Measurements from ENCODE around the gene CCDC91. TPM values are rescaled to one million over a fixed set of nuclear protein-coding genes. Genes with fewer than 3 reads are reported as not detected.

CCDC91 gene
- polyA plus RNA-seq, 1 donor (not counting 4 experiments of a cell fraction or from before 2014, with no cell fraction given), result 26.5 TPM

DNA sequence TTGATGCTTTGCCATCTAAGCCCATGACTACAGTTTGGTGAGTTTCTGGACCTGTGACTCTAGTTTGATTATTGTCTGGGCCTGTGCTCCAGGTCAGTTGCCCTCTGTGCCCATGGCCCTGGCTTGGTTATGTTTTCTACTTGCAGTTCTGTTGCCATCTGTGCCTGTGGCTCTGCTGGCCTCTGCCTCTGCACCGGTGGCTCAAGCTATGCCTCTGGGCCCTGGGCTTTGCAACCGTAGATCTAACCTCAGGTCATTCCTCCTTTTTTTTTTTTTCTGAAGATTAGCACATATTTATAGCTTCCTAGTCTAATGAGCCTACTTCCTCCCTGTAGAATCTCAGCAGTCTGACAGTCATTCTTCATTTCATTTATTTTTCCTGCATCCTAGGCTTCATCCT is 161.2 kb downstream of the CCDC91 start:
- H3K4me3 ChIP-seq (ENCODE audit: control insufficient read depth in 2 of 3, extremely low read depth in 1 of 3, insufficient read depth in 2 of 3, low read depth in 1 of 3, low read length in 3 of 3), result no peak overlapping the region
- no peaks in the 10 kb centered on the region for H4K20me1 ChIP-seq (ENCODE audit: control insufficient read depth, extremely low read depth, insufficient read depth, low read length)
- TF ChIP-seq EZH2 (IDR thresholded peaks at IDR 0.05; ENCODE audit: low read length), result no peak
- TF ChIP-seq, protein P1, sequence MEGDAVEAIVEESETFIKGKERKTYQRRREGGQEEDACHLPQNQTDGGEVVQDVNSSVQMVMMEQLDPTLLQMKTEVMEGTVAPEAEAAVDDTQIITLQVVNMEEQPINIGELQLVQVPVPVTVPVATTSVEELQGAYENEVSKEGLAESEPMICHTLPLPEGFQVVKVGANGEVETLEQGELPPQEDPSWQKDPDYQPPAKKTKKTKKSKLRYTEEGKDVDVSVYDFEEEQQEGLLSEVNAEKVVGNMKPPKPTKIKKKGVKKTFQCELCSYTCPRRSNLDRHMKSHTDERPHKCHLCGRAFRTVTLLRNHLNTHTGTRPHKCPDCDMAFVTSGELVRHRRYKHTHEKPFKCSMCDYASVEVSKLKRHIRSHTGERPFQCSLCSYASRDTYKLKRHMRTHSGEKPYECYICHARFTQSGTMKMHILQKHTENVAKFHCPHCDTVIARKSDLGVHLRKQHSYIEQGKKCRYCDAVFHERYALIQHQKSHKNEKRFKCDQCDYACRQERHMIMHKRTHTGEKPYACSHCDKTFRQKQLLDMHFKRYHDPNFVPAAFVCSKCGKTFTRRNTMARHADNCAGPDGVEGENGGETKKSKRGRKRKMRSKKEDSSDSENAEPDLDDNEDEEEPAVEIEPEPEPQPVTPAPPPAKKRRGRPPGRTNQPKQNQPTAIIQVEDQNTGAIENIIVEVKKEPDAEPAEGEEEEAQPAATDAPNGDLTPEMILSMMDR (optimal IDR thresholded peaks at IDR 0.05 in 1 of 3, IDR thresholded peaks at IDR 0.05 in 1 of 3, conservative IDR thresholded peaks at IDR 0.05 in 1 of 3; ENCODE audit: extremely low read depth in 1 of 3, insufficient read depth in 2 of 3, low read length in 3 of 3), result no peak
- H3K27ac ChIP-seq (ENCODE audit: control insufficient read depth, insufficient read depth, low read length), result no peak overlapping the region
- H3K9me1 ChIP-seq (ENCODE audit: control insufficient read depth, extremely low read depth, insufficient read depth, low read length), result no peaks in the 10 kb centered on the region
- H3K9me3 ChIP-seq (ENCODE audit: control insufficient read depth, low read depth, low read length), result no peaks in the 10 kb centered on the region
- H3K79me2 ChIP-seq (ENCODE audit: control insufficient read depth, insufficient read depth, low read length), result no peaks in the 10 kb centered on the region
- FAIRE-seq, result no peak
- no peak overlapping the region for H2AFZ ChIP-seq (ENCODE audit: control insufficient read depth, low read length)
- dilution Hi-C loops (cut with MboI; ENCODE audit: extremely low pct_ligation_motif_present, low sequenced_read_pairs), result no loop called here
- H3K4me2 ChIP-seq (ENCODE audit: control insufficient read depth, extremely low read depth, insufficient read depth, low read depth, low read length), result no peak overlapping the region
- H3K27me3 ChIP-seq (ENCODE audit: control insufficient read depth, extremely low read depth, insufficient read depth, low read length), result no peaks in the 10 kb centered on the region
- no peak for DNase-seq (ENCODE audit: low read depth, low spot score)
- peaks cover 0 to 5% of the 10 kb centered on the region in 2 experiments for H3K36me3 ChIP-seq (ENCODE audit: control insufficient read depth in 2 of 2, extremely low read depth in 1 of 2, insufficient read depth in 2 of 2, low read length in 2 of 2)
- no peaks in the 10 kb centered on the region for H3K4me1 ChIP-seq (ENCODE audit: control insufficient read depth, extremely low read depth, insufficient read depth, low read length)
- H3K9ac ChIP-seq (ENCODE audit: control insufficient read depth, extremely low read depth, insufficient read depth, low read length), result no peak overlapping the region

DNA sequence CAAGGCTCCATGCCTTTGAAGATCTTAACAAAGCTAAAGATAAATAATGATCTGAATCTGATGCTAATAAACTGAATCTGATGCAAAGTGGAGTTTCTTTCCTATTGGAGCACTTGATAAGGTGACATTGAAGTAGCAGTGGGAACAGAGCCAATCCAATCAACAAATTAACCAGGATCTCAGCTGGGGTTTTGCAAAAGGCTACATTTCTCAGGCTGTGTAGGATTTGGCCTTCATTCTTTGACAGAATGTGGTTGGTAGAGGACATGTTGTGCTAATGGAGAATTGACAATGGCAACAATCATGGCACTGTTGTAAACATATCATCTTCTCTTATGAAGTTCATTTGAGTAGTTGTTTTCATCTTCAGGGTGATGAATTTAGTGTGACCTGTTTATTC is 164.9 kb downstream of the CCDC91 start:
- Histone ChIP-seq H3K4me3 (ENCODE audit: control insufficient read depth in 2 of 3, extremely low read depth in 1 of 3, insufficient read depth in 2 of 3, low read depth in 1 of 3, low read length in 3 of 3) (no peak overlapping the region), H3K4me1 (ENCODE audit: control insufficient read depth, extremely low read depth, insufficient read depth, low read length) (no peaks in the 10 kb centered on the region), H3K9ac (ENCODE audit: control insufficient read depth, extremely low read depth, insufficient read depth, low read length) (no peak overlapping the region), H3K36me3 (ENCODE audit: control insufficient read depth in 2 of 2, extremely low read depth in 1 of 2, insufficient read depth in 2 of 2, low read length in 2 of 2) (peaks cover 0 to 5% of the 10 kb centered on the region in 2 experiments), H3K4me2 (ENCODE audit: control insufficient read depth, extremely low read depth, insufficient read depth, low read depth, low read length) (no peak overlapping the region), H3K79me2 (ENCODE audit: control insufficient read depth, insufficient read depth, low read length) (no peaks in the 10 kb centered on the region), H3K27me3 (ENCODE audit: control insufficient read depth, extremely low read depth, insufficient read depth, low read length) (no peaks in the 10 kb centered on the region), H4K20me1 (ENCODE audit: control insufficient read depth, extremely low read depth, insufficient read depth, low read length) (no peaks in the 10 kb centered on the region), H3K9me3 (ENCODE audit: control insufficient read depth, low read depth, low read length) (no peaks in the 10 kb centered on the region), H3K27ac (ENCODE audit: control insufficient read depth, insufficient read depth, low read length) (no peak overlapping the region), H3K9me1 (ENCODE audit: control insufficient read depth, extremely low read depth, insufficient read depth, low read length) (no peaks in the 10 kb centered on the region), H2AFZ (ENCODE audit: control insufficient read depth, low read length) (no peak overlapping the region)
- dilution Hi-C loops (cut with MboI; ENCODE audit: extremely low pct_ligation_motif_present, low sequenced_read_pairs), result no loop called here
- no peak for FAIRE-seq
- TF ChIP-seq, protein P1 (optimal IDR thresholded peaks at IDR 0.05 in 1 of 3, IDR thresholded peaks at IDR 0.05 in 1 of 3, conservative IDR thresholded peaks at IDR 0.05 in 1 of 3; ENCODE audit: extremely low read depth in 1 of 3, insufficient read depth in 2 of 3, low read length in 3 of 3), result no peak
- TF ChIP-seq EZH2 (IDR thresholded peaks at IDR 0.05; ENCODE audit: low read length), result no peak
- DNase-seq (ENCODE audit: low read depth, low spot score), result no peak
